ENCODE results near the gene RXRG.

GRCh38 chr1:165456861-165457260 is 11.9 kb upstream of the RXRG start:
- TF ChIP-seq GATA3 (IDR thresholded peaks at IDR 0.05; ENCODE audit: low read depth, low read length) (no peak), GATA2 (IDR thresholded peaks at IDR 0.05; ENCODE audit: low read depth, low read length) (no peak)

All from SH-SY5Y (cell line).